ENCODE measurements around the gene TXNRD1. TPM values are rescaled to one million over a fixed set of nuclear protein-coding genes. Genes with fewer than 3 reads are reported as not detected.

Gene TXNRD1
- total and polyA plus RNA-seq, 4 donors: 23.6 to 70.8 (median 55.7) TPM

- no peaks in the 10 kb centered on the region for H3K27me3 ChIP-seq (ENCODE audit: control insufficient read depth in 4 of 4, insufficient read depth in 4 of 4, low read length in 3 of 4)
- no peak overlapping the region for H3K9ac ChIP-seq (ENCODE audit: low read depth in 1 of 2, low read length in 2 of 2)
- no peak for TF ChIP-seq YY1 (IDR thresholded peaks at IDR 0.05)
- no peak for TF ChIP-seq NR2F2 (IDR thresholded peaks at IDR 0.05)
- TF ChIP-seq TAF1 (conservative IDR thresholded peaks at IDR 0.05): no peak
- TF ChIP-seq FOXA1 (IDR thresholded peaks at IDR 0.05): no peak
- TF ChIP-seq REST (IDR thresholded peaks at IDR 0.05): no peak
- no peak for TF ChIP-seq HNF4G (IDR thresholded peaks at IDR 0.05)
- TF ChIP-seq ATF3 (IDR thresholded peaks at IDR 0.05): no peak
- no peak for TF ChIP-seq MAX (IDR thresholded peaks at IDR 0.05)
- TF ChIP-seq HNF4A (conservative IDR thresholded peaks at IDR 0.05): no peak
- TF ChIP-seq CTCF (IDR thresholded peaks at IDR 0.05; ENCODE audit: low read depth, low read length, missing input control): no peak
- no peak for TF ChIP-seq JUND (IDR thresholded peaks at IDR 0.05)
- TF ChIP-seq SP1 (IDR thresholded peaks at IDR 0.05): no peak
- no peak for TF ChIP-seq EGR1 (IDR thresholded peaks at IDR 0.05; ENCODE audit: low read depth in 2 of 2)
- TF ChIP-seq RAD21 (IDR thresholded peaks at IDR 0.05): no peak
- no peak for TF ChIP-seq RXRA (IDR thresholded peaks at IDR 0.05)
- no peak for TF ChIP-seq FOXA2 (IDR thresholded peaks at IDR 0.05)
- TF ChIP-seq GABPA (IDR thresholded peaks at IDR 0.05 in 1 of 2, conservative IDR thresholded peaks at IDR 0.05 in 1 of 2): no peak
- no peak for TF ChIP-seq ZBTB33 (IDR thresholded peaks at IDR 0.05)
- no peaks in the 10 kb centered on the region for H3K9me3 ChIP-seq (ENCODE audit: control insufficient read depth in 4 of 4, low read length in 3 of 4)
- H3K4me1 ChIP-seq (ENCODE audit: control insufficient read depth in 4 of 4, insufficient read depth in 4 of 4, low read length in 3 of 4): no peaks in the 10 kb centered on the region
- H3K36me3 ChIP-seq (ENCODE audit: control insufficient read depth in 4 of 4, insufficient read depth in 3 of 4, low read depth in 1 of 4, low read length in 3 of 4): peaks cover 11 to 41% (median 36%) of the 10 kb centered on the region in 4 donors
- no peak overlapping the region for H3K4me3 ChIP-seq (ENCODE audit: low read depth in 1 of 3, low read length in 3 of 3)
- DNase-seq (ENCODE audit: low spot score): no peak
- WGBS: 95% methylated on average over 1 of the region's 1 CpG
- no peak overlapping the region for H3K27ac ChIP-seq (ENCODE audit: low read depth in 1 of 2, low read length in 2 of 2)
Observed at GRCh38 chr12:104312202-104312601, 96.6 kb downstream of the TXNRD1 start.
